ENCODE results near the gene DDX10. TPM values are rescaled to one million over a fixed set of nuclear protein-coding genes. Genes with fewer than 3 reads are reported as not detected.

The DDX10 gene
- total RNA-seq, 4 donors from 2014 or later, result 27.9 to 511 (median 31.5) TPM

DNA sequence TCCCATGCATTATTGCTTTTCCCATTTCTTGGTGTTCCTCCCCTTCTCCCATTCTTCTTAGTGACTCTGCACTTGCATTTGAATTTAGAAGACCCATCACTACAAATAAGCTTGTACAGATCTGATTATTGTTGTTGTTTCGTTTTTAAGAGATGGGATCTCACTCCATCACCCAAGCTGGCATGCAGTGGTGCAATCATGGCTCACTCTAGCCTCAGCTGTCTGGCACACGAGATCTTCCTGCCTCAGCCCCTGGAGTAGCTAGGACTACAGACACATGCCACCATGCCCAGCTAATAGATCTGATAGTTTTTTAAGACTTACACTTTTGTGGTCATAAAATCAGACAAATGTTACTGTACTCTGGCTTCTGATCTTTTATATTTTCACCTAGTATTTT lies 252.1 kb downstream of the DDX10 start:
- H3K4me3 ChIP-seq, result no peak overlapping the region
- DNase-seq, result no peak
- no peaks in the 10 kb centered on the region for H3K4me1 ChIP-seq
- TF ChIP-seq, protein P1, sequence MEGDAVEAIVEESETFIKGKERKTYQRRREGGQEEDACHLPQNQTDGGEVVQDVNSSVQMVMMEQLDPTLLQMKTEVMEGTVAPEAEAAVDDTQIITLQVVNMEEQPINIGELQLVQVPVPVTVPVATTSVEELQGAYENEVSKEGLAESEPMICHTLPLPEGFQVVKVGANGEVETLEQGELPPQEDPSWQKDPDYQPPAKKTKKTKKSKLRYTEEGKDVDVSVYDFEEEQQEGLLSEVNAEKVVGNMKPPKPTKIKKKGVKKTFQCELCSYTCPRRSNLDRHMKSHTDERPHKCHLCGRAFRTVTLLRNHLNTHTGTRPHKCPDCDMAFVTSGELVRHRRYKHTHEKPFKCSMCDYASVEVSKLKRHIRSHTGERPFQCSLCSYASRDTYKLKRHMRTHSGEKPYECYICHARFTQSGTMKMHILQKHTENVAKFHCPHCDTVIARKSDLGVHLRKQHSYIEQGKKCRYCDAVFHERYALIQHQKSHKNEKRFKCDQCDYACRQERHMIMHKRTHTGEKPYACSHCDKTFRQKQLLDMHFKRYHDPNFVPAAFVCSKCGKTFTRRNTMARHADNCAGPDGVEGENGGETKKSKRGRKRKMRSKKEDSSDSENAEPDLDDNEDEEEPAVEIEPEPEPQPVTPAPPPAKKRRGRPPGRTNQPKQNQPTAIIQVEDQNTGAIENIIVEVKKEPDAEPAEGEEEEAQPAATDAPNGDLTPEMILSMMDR (IDR thresholded peaks at IDR 0.05), result no peak
- TF ChIP-seq POLR2A (IDR thresholded peaks at IDR 0.05), result no peak
- H3K27ac ChIP-seq, result no peak overlapping the region
- intact Hi-C loops (cut with DNase I; ENCODE audit: low total_unique reads), result no loop called here
- no peaks in the 10 kb centered on the region for H3K27me3 ChIP-seq
- H3K36me3 ChIP-seq, result no peaks in the 10 kb centered on the region
- no peaks in the 10 kb centered on the region for H3K9me3 ChIP-seq

DNA sequence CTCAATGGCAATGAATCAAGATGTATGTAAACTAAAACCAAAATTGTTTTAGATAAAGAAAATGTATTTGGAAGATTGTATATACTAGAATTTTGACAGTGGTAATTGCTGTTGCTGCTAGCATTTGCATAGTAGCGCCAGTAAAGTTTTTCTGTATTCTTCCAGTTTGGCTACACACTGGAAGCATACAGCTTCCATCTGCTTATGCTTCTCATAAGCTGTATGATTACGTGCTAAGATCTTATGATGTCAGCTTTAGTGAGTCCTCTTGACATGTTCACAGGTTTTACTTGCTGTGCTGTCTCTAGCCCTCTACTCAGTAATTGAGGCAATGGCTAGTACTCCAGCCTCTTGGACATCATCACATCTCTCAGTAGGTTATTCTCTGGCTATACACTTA lies 256.3 kb downstream of the DDX10 start:
- Histone ChIP-seq H3K9me3 (no peaks in the 10 kb centered on the region), H3K4me3 (no peak overlapping the region), H3K4me1 (no peaks in the 10 kb centered on the region), H3K27me3 (no peaks in the 10 kb centered on the region), H3K27ac (no peak overlapping the region), H3K36me3 (no peaks in the 10 kb centered on the region)
- no peak for DNase-seq
- intact Hi-C loops (cut with DNase I; ENCODE audit: low total_unique reads), result no loop called here
- TF ChIP-seq POLR2A (IDR thresholded peaks at IDR 0.05), result no peak
- TF ChIP-seq, protein P1 (IDR thresholded peaks at IDR 0.05), result no peak

DNA sequence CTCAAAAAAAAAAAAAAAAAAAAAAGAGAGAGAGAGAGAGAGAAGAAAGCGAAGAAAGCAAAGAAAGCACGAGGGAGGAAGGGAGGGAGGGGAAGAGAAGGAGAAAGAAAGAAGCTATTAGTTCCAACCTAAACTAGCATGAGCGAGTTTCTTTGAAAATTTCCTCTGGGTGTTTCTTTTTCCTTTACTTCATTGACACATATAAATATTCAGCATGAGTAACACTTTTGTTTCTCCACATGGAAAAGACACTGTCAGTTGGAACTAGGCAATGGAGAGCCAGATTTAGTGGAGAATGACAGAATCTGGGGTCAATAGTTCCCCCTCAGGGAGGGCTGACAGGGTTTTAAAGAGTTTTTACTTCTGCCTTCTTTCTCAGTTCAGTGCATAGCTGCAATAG lies 257.4 kb downstream of the DDX10 start:
- no peaks in the 10 kb centered on the region for H3K9me3 ChIP-seq
- H3K4me3 ChIP-seq, result no peak overlapping the region
- intact Hi-C loops (cut with DNase I; ENCODE audit: low total_unique reads), result no loop called here
- H3K36me3 ChIP-seq, result no peaks in the 10 kb centered on the region
- no peak for TF ChIP-seq POLR2A (IDR thresholded peaks at IDR 0.05)
- TF ChIP-seq, protein P1 (IDR thresholded peaks at IDR 0.05), result no peak
- H3K27ac ChIP-seq, result no peak overlapping the region
- H3K27me3 ChIP-seq, result no peaks in the 10 kb centered on the region
- no peak for DNase-seq
- H3K4me1 ChIP-seq, result no peaks in the 10 kb centered on the region

DNA sequence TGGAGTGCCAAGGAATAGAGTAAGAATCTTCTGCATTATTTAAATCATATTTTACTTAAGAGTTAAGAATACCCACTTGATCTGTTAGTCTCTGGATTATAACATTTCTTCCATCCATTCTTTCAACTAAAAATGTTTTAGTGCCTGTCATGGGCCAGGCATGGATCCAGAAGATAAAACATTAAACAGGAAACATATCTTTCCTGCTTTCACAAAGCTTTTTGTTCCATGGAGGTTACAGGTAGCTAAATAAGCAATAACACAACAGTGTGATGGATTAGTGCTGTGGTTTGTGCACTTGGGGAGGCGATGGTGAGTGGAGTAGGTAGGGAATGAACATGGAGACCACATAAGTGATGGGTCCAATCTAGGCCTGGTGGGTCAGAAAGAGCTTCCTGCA lies 258.5 kb downstream of the DDX10 start:
- TF ChIP-seq, protein P1 (IDR thresholded peaks at IDR 0.05), result no peak
- TF ChIP-seq POLR2A (IDR thresholded peaks at IDR 0.05), result no peak
- no peak for DNase-seq
- H3K9me3 ChIP-seq, result no peaks in the 10 kb centered on the region
- H3K4me1 ChIP-seq, result no peaks in the 10 kb centered on the region
- H3K4me3 ChIP-seq, result no peak overlapping the region
- H3K27ac ChIP-seq, result no peak overlapping the region
- H3K27me3 ChIP-seq, result no peaks in the 10 kb centered on the region
- no peaks in the 10 kb centered on the region for H3K36me3 ChIP-seq
- intact Hi-C loops (cut with DNase I; ENCODE audit: low total_unique reads), result no loop called here

DNA sequence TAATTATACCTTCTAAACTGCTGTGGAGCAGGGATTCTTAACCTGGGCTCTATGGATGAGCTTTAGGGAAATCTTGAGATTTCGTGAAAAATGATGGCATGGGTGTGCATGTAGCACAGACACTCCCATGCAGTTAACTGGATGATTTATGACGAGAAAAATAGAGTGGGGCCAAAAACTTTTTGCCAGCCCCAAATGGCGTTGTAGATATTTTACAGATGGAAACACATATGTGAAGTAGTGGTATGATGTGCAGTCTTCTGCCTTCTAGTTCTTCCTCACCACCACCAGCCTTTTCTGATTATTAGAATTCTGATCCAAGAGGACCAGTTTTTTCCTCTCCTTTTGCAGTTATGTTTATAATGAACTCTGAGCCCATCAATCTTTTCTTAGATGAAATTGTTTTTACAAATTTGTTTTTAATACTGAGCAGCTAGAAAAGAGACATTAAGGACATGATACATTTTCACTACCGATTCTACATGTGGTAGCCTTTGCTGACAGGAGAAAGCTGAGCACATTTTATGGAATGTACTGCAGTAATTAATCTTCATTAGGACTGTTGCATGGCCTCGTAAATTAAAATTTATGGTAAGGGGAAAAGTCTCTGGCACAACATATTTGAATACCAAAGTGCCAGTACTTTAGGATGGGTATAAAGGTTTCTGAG lies 261.4 kb downstream of the DDX10 start:
- H3K27ac ChIP-seq, result peak overlapping the region in 1 of 2 donors; percentile 18
- no peaks in the 10 kb centered on the region for H3K9me3 ChIP-seq
- H3K4me1 ChIP-seq, result no peaks in the 10 kb centered on the region
- intact Hi-C loops (cut with DNase I; ENCODE audit: low total_unique reads), result no loop called here
- no peak for DNase-seq
- no peak overlapping the region for H3K4me3 ChIP-seq
- H3K27me3 ChIP-seq, result no peaks in the 10 kb centered on the region
- no peak for TF ChIP-seq POLR2A (IDR thresholded peaks at IDR 0.05)
- TF ChIP-seq, protein P1 (IDR thresholded peaks at IDR 0.05), result no peak
- H3K36me3 ChIP-seq, result no peaks in the 10 kb centered on the region

Measured in uterus (tissue), 4 donors.